Gastrocnemius medialis (tissue), 4 donors: Measurements from ENCODE around the gene TTN.

Experiments used
- CTCF ChIP-seq, 5 experiments: fragments of 450-650 bp in 3 of 5; fragments of 200-600 bp in 2 of 5; sonication (generic) in 2 of 5; IDR thresholded peaks in 4 of 5; conservative IDR thresholded peaks in 1 of 5; 1 replicate in 4 of 5; 2 replicates in 1 of 5; pipeline ENCODE4 v1.5.1; 2016 to 2019; ENCODE audit warnings: antibody characterized with exemption in 5 of 5, mild to moderate bottlenecking in 3 of 5, moderate library complexity in 3 of 5
- POLR2A ChIP-seq, 2 donors: fragments of 450-650 bp; IDR thresholded peaks; one replicate each; pipeline ENCODE4 v1.6.1; 2017; ENCODE audit warnings: antibody characterized with exemption in 2 of 2, mild to moderate bottlenecking in 2 of 2, moderate library complexity in 2 of 2

- TF ChIP-seq POLR2A (IDR thresholded peaks at IDR 0.05), result no peak
- no peak for TF ChIP-seq CTCF (IDR thresholded peaks at IDR 0.05 in 4 of 5, conservative IDR thresholded peaks at IDR 0.05 in 1 of 5)
Measured at GRCh38 chr2:178510384-178510783, 296.8 kb downstream of the TTN start.
